Sigmoid colon (tissue), 3 donors: ENCODE measurements around the gene HECW1.
"Not testable (repeated sequence)": the region's sequence is repeated elsewhere in the genome, so short reads cannot be mapped to it uniquely, and the experiment has no call there.

Source experiments
- POLR2A ChIP-seq, 2 donors: fragments of 450-650 bp; IDR thresholded peaks; one replicate each; pipeline ENCODE4 v1.6.1; 2016; ENCODE audit warnings: antibody characterized with exemption in 2 of 2, mild to moderate bottlenecking in 2 of 2, moderate library complexity in 2 of 2
- TF ChIP-seq, protein P1 (sequence below), 4 experiments: fragments of 450-650 bp in 3 of 4; fragments of 200-600 bp in 1 of 4; IDR thresholded peaks; one replicate each; pipeline ENCODE4 v1.5.1; 2016 to 2019; ENCODE audit warnings: antibody characterized with exemption in 4 of 4, mild to moderate bottlenecking in 3 of 4, moderate library complexity in 2 of 4

DNA sequence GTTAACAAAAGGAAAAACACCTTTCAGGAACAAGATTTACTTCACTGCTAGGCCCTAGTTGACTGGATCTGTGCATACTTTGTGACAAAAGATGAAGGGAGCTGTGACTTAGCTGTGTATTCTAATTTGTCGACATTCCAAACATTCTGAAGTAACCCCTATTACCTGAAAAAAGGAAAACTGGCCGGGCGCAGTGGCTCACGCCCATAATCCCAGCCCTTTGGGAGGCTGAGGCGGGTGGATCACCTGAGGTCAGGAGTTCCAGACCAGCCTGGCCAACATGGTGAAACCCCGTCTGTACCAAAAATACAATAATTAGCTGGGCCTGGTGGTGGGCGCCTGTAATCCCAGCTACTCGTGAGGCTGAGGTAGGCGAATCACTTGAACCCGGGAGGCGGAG lies 472.3 kb downstream of the HECW1 start:
- TF ChIP-seq, protein P1, sequence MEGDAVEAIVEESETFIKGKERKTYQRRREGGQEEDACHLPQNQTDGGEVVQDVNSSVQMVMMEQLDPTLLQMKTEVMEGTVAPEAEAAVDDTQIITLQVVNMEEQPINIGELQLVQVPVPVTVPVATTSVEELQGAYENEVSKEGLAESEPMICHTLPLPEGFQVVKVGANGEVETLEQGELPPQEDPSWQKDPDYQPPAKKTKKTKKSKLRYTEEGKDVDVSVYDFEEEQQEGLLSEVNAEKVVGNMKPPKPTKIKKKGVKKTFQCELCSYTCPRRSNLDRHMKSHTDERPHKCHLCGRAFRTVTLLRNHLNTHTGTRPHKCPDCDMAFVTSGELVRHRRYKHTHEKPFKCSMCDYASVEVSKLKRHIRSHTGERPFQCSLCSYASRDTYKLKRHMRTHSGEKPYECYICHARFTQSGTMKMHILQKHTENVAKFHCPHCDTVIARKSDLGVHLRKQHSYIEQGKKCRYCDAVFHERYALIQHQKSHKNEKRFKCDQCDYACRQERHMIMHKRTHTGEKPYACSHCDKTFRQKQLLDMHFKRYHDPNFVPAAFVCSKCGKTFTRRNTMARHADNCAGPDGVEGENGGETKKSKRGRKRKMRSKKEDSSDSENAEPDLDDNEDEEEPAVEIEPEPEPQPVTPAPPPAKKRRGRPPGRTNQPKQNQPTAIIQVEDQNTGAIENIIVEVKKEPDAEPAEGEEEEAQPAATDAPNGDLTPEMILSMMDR (IDR thresholded peaks at IDR 0.05), result not testable (repeated sequence)
- not testable (repeated sequence) for TF ChIP-seq POLR2A (IDR thresholded peaks at IDR 0.05)
